ENCODE measurements around the gene CCDC93.

Gene CCDC93

DNA sequence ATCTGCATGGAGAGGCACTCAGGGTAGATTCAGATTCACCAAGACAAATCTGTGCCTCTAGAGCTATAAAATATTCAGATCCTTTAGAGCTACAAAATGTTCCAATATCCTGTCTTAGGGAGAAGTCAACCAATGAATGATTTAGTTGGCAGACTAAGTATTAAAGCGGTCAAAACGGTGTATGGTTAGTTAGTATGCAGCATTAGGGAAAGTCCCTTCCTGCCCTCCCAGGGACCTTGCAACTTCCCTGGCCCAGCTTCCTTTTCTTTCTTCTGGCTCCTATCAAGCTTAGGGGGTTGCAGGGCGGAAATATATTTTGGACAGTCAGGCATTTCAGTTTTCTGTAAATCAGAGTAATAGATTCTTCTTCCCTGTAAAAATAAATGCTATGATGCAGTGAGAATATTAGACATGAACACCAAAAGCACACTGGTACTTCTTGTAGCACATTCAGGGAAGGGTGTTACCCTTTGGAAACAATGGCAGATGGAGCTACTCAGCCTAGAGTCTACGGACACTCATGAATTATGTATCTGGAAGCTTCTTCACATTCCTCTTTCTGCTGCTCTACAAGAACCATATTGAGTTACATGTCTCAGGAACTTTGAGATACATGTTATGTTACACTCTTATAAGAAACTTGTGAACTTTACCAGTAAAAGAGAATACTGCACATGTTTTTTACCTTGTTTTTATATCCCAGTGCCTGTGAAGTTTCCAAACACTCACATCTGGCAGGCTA, 45.7 kb downstream of the CCDC93 start:
- Histone ChIP-seq H3K36me3 (ENCODE audit: control insufficient read depth, insufficient read depth, low read length) (no peaks in the 10 kb centered on the region), H3K27me3 (ENCODE audit: control insufficient read depth, insufficient read depth, low read length) (no peaks in the 10 kb centered on the region), H3K9me3 (ENCODE audit: control insufficient read depth, insufficient read depth, low read length) (no peaks in the 10 kb centered on the region), H3K9ac (ENCODE audit: low read depth, low read length) (no peak overlapping the region), H3K4me3 (ENCODE audit: low read depth, low read length) (no peak overlapping the region), H3K4me1 (ENCODE audit: control insufficient read depth, insufficient read depth, low read length) (no peaks in the 10 kb centered on the region)

DNA sequence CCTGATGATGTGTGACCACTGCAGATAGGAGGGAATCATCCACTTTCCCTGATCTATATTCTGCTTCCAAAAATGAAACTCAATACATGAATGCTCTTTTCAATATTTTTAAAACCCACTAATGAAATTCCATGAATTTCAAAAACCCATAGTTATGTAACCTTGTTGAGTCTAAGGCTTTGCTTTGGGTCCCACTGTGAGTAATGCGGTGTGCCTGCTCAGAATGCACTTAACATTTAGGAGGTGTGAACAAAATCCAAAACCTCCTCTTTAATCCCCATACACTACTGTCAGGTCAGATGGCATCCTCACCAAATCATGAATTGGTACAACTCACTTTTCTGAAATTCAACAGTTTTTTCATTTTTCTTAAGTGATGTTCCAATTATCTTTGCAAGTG, 50.4 kb downstream of the CCDC93 start:
- Histone ChIP-seq H3K36me3 (ENCODE audit: control insufficient read depth, insufficient read depth, low read length) (no peaks in the 10 kb centered on the region), H3K4me1 (ENCODE audit: control insufficient read depth, insufficient read depth, low read length) (no peaks in the 10 kb centered on the region), H3K4me3 (ENCODE audit: low read depth, low read length) (no peak overlapping the region), H3K9ac (ENCODE audit: low read depth, low read length) (no peak overlapping the region), H3K27me3 (ENCODE audit: control insufficient read depth, insufficient read depth, low read length) (no peaks in the 10 kb centered on the region), H3K9me3 (ENCODE audit: control insufficient read depth, insufficient read depth, low read length) (no peaks in the 10 kb centered on the region)

DNA sequence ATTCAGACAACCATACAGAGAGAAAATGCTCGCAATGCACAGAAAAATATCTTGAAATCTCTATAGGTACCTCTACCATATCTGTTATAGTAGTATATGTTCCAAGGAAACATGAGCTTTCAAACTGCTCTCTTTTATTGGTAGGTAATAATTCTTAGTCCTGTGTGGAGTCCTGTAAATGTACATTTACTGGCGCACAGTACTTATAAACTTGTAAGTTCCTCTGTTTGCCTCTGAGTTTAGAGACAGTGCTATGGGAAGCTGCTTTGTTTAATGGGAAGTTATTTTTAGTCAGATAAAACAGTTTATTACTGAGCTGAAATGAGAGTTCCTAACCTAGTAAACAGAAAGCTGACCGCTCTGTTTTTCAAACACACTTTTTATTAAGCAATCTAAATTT, 52.7 kb downstream of the CCDC93 start:
- no peak overlapping the region for H3K4me3 ChIP-seq (ENCODE audit: low read depth, low read length)
- H3K9me3 ChIP-seq (ENCODE audit: control insufficient read depth, insufficient read depth, low read length) = no peaks in the 10 kb centered on the region
- H3K27me3 ChIP-seq (ENCODE audit: control insufficient read depth, insufficient read depth, low read length) = no peaks in the 10 kb centered on the region
- no peak overlapping the region for H3K9ac ChIP-seq (ENCODE audit: low read depth, low read length)
- H3K4me1 ChIP-seq (ENCODE audit: control insufficient read depth, insufficient read depth, low read length) = no peaks in the 10 kb centered on the region
- H3K36me3 ChIP-seq (ENCODE audit: control insufficient read depth, insufficient read depth, low read length) = no peaks in the 10 kb centered on the region

DNA sequence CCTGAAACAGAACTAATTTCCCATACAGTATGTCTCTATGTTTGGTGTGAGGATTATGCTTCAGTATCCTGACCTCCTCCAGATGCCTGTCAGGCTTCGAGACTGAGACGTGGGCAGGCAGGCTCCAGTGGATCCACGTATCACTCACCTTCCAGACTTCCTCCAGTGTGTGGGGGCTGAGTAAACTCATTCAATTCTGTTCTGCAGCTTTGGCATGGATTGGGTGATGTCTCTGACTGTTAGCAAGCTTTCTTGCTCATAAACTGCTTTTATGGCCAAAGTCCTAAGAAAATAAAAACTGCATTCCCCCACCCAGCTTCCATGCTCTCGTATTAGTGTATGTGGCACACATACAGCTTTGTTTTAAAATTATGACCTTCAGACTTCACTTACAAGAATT, 53.6 kb downstream of the CCDC93 start:
- H3K36me3 ChIP-seq (ENCODE audit: control insufficient read depth, insufficient read depth, low read length) = no peaks in the 10 kb centered on the region

DNA sequence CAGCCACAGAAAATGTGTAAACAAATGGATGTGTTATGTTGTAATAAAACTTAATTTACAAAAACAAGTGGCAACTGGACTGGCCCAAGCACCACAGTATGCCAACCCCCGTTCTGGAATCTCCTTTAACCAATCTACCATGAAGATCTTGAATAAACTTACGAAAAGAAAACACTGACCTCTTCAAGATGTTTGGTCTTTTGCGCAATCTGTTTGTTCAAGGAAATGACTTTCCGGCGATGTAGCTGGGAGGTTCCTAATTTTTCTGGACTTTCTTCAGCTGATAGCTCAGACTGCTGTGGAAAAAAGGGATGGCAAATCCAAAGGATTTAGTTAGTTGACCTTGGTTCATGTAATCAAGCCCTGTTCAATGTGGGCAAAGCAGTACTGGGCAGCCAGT, 55.7 kb downstream of the CCDC93 start:
- Histone ChIP-seq H3K9me3 (ENCODE audit: control insufficient read depth, insufficient read depth, low read length) (no peaks in the 10 kb centered on the region), H3K4me1 (ENCODE audit: control insufficient read depth, insufficient read depth, low read length) (no peaks in the 10 kb centered on the region), H3K36me3 (ENCODE audit: control insufficient read depth, insufficient read depth, low read length) (peaks cover 4% of the 10 kb centered on the region), H3K27me3 (ENCODE audit: control insufficient read depth, insufficient read depth, low read length) (no peaks in the 10 kb centered on the region), H3K4me3 (ENCODE audit: low read depth, low read length) (no peak overlapping the region), H3K9ac (ENCODE audit: low read depth, low read length) (no peak overlapping the region)

More for the DNA sequence above, 53.6 kb downstream of the CCDC93 start:
- Histone ChIP-seq H3K9ac (ENCODE audit: low read depth, low read length) (no peak overlapping the region), H3K9me3 (ENCODE audit: control insufficient read depth, insufficient read depth, low read length) (no peaks in the 10 kb centered on the region), H3K27me3 (ENCODE audit: control insufficient read depth, insufficient read depth, low read length) (no peaks in the 10 kb centered on the region), H3K4me3 (ENCODE audit: low read depth, low read length) (no peak overlapping the region), H3K4me1 (ENCODE audit: control insufficient read depth, insufficient read depth, low read length) (no peaks in the 10 kb centered on the region)

DNA sequence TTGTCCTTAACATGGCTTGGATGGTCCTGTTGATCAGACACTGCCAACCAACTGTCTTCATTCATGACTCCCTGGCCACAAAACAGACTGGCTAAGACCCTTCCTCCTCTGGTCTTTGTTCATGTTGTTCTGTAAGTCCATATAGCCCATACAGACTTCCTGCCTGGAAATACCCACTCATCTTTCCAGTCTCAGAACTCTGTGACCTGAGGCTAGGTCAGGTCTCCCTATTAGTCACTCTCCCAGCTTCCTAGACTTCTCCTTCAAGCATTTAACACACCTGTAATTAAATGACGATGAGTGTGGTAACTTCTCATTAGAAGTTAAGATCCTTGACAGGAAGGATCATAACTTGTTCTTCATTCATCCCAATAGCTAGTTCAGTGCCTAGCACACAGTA, 56.3 kb downstream of the CCDC93 start:
- Histone ChIP-seq H3K4me3 (ENCODE audit: low read depth, low read length) (no peak overlapping the region), H3K36me3 (ENCODE audit: control insufficient read depth, insufficient read depth, low read length) (peaks cover 6% of the 10 kb centered on the region), H3K9ac (ENCODE audit: low read depth, low read length) (no peak overlapping the region), H3K9me3 (ENCODE audit: control insufficient read depth, insufficient read depth, low read length) (no peaks in the 10 kb centered on the region), H3K4me1 (ENCODE audit: control insufficient read depth, insufficient read depth, low read length) (no peaks in the 10 kb centered on the region), H3K27me3 (ENCODE audit: control insufficient read depth, insufficient read depth, low read length) (no peaks in the 10 kb centered on the region)

DNA sequence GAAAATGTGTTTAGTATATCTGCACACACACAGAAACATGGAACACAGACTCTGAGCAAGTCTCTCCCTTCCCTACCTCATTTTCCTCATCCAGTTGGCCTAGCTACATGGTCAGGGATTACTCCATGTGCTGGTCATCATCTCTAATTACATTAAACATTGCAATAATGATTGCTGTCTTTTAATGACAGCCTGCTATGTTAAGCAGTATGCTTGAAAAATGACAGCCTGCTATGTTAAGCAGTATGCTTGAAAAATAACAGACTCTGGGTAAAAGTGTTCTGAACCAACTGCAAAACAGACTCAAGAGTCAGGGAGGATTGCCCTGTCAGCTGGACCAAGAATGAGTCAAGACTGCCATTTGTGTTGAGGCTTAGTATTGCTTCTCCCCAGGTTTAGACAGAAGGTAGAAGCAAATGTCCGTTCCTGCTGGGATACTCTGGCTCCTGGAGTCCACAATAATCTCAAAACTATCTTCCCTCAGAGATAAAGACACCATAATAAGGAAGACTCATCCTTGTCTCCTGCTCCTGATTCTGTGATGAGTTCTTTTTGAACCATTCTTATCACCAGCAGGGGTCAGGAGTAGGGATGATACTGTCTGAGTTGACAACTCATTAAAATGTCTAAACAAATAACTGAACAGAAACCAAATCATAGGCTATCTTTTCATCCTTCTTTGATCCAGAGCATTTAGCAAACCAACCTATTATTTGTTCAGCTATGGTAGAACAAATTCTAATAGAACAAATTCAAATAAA, 57.7 kb downstream of the CCDC93 start:
- H3K4me1 ChIP-seq (ENCODE audit: control insufficient read depth, insufficient read depth, low read length) = no peaks in the 10 kb centered on the region
- H3K27me3 ChIP-seq (ENCODE audit: control insufficient read depth, insufficient read depth, low read length) = no peaks in the 10 kb centered on the region
- no peak overlapping the region for H3K4me3 ChIP-seq (ENCODE audit: low read depth, low read length)
- H3K9me3 ChIP-seq (ENCODE audit: control insufficient read depth, insufficient read depth, low read length) = no peaks in the 10 kb centered on the region
- no peak overlapping the region for H3K9ac ChIP-seq (ENCODE audit: low read depth, low read length)
- H3K36me3 ChIP-seq (ENCODE audit: control insufficient read depth, insufficient read depth, low read length) = peaks cover 10% of the 10 kb centered on the region

DNA sequence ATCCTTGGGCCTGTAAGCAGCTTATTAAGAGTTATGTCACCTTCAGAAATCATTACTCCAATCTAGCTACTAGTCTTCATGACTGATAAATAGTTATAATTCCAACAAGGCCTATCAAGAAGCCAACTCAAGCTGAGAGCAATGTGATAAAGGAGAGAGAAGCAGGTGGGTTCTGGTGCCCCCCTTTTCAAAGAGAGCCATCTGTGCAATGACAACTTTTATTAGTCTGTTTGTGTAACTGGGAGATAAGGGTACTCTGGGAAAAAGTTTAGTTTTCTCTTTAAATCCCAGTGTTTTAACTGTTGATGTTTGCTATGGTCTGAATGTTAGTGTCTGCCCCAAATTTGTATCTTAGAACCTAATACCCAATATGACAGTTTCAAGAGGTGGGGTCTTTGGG, 60.6 kb downstream of the CCDC93 start:
- Histone ChIP-seq H3K9ac (ENCODE audit: low read depth, low read length) (no peak overlapping the region), H3K36me3 (ENCODE audit: control insufficient read depth, insufficient read depth, low read length) (peaks cover 19% of the 10 kb centered on the region), H3K4me1 (ENCODE audit: control insufficient read depth, insufficient read depth, low read length) (no peaks in the 10 kb centered on the region), H3K4me3 (ENCODE audit: low read depth, low read length) (no peak overlapping the region), H3K9me3 (ENCODE audit: control insufficient read depth, insufficient read depth, low read length) (no peaks in the 10 kb centered on the region), H3K27me3 (ENCODE audit: control insufficient read depth, insufficient read depth, low read length) (no peaks in the 10 kb centered on the region)

DNA sequence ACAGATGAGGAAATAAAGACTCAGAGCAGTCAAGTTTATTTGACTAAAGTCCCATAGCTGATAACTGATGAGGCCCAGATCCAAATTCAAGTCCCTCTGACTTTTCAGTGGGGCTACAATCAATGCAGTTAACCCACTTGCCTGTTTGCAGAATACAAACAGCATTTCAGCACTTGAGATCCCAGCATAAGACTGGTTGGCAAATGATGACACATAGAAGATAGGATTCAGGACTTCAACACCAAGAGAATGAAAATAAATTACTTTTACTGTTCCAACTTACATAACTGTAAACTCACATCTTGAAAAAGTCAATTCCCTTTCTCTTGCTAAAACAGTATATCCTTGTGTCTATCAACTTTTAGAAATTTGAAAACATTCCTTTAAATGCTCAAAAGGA, 61.2 kb downstream of the CCDC93 start:
- Histone ChIP-seq H3K27me3 (ENCODE audit: control insufficient read depth, insufficient read depth, low read length) (no peaks in the 10 kb centered on the region), H3K36me3 (ENCODE audit: control insufficient read depth, insufficient read depth, low read length) (peaks cover 19% of the 10 kb centered on the region), H3K4me3 (ENCODE audit: low read depth, low read length) (no peak overlapping the region), H3K4me1 (ENCODE audit: control insufficient read depth, insufficient read depth, low read length) (no peaks in the 10 kb centered on the region), H3K9me3 (ENCODE audit: control insufficient read depth, insufficient read depth, low read length) (no peaks in the 10 kb centered on the region), H3K9ac (ENCODE audit: low read depth, low read length) (no peak overlapping the region)

DNA sequence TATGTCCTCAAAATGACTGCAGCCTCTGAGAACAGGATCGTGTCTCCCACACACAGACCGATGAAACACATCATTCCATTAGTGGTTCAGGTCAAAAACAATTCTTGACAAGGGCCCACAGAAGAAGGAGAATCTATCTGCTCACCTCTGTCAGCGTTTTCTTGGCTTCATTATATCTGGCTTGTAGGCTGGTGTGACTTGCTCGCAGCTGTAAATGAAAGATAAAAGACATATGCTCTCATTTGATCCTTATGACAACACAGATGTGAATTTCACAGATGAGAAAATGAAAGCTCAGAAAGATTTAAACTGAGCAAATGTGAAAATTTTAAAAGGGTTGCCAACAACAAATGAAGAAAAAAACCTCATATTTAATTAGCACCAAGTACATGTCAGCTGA, 61.6 kb downstream of the CCDC93 start:
- H3K27me3 ChIP-seq (ENCODE audit: control insufficient read depth, insufficient read depth, low read length) = no peaks in the 10 kb centered on the region
- H3K4me1 ChIP-seq (ENCODE audit: control insufficient read depth, insufficient read depth, low read length) = no peaks in the 10 kb centered on the region
- no peak overlapping the region for H3K4me3 ChIP-seq (ENCODE audit: low read depth, low read length)
- H3K9me3 ChIP-seq (ENCODE audit: control insufficient read depth, insufficient read depth, low read length) = no peaks in the 10 kb centered on the region
- peaks cover 19% of the 10 kb centered on the region for H3K36me3 ChIP-seq (ENCODE audit: control insufficient read depth, insufficient read depth, low read length)
- H3K9ac ChIP-seq (ENCODE audit: low read depth, low read length) = no peak overlapping the region

DNA sequence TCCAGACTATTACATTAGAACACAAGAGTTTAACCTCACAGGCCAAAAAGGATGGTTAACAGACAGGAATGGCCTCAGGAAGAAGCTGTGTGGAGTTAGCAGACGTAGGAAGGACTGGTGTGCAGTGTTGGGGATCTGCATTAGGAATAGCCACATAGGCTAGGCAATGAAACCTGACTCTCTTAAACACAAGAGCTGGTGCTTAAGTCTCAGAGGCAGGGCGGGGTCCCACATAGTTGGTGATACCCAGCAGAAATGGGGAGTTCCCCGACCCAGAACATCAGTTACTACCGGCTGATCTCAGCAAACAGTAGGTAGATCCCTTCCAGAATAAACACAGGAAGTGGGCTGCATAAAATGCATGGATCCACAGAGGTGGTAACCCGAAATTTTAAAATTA, 64.1 kb downstream of the CCDC93 start:
- no peaks in the 10 kb centered on the region for H3K9me3 ChIP-seq (ENCODE audit: control insufficient read depth, insufficient read depth, low read length)
- H3K36me3 ChIP-seq (ENCODE audit: control insufficient read depth, insufficient read depth, low read length) = peaks cover 29% of the 10 kb centered on the region
- no peak overlapping the region for H3K9ac ChIP-seq (ENCODE audit: low read depth, low read length)
- H3K27me3 ChIP-seq (ENCODE audit: control insufficient read depth, insufficient read depth, low read length) = no peaks in the 10 kb centered on the region
- no peak overlapping the region for H3K4me3 ChIP-seq (ENCODE audit: low read depth, low read length)
- H3K4me1 ChIP-seq (ENCODE audit: control insufficient read depth, insufficient read depth, low read length) = no peaks in the 10 kb centered on the region

DNA sequence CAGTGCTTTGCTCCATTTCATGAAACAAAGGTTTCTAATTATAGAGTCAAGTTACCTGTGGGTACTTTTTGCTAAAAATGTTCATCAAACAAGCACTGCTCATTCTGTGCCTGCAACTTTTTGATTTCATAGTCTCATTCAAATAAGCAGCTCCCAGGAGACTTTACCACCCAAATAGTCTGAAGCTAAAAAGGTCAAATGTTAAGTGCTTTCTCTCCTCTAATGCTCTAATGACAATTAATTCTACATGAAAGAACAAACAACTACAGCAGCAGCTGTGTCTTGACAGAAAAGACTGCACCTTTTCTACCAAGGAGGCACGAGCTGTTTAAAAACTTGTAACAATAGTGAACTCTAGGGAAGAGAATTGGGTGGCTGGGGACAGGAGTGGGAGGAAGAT, 65.3 kb downstream of the CCDC93 start:
- peaks cover 29% of the 10 kb centered on the region for H3K36me3 ChIP-seq (ENCODE audit: control insufficient read depth, insufficient read depth, low read length)
- H3K9ac ChIP-seq (ENCODE audit: low read depth, low read length) = no peak overlapping the region
- no peaks in the 10 kb centered on the region for H3K27me3 ChIP-seq (ENCODE audit: control insufficient read depth, insufficient read depth, low read length)

More for the DNA sequence above, 65.3 kb downstream of the CCDC93 start:
- no peaks in the 10 kb centered on the region for H3K9me3 ChIP-seq (ENCODE audit: control insufficient read depth, insufficient read depth, low read length)
- no peaks in the 10 kb centered on the region for H3K4me1 ChIP-seq (ENCODE audit: control insufficient read depth, insufficient read depth, low read length)
- no peak overlapping the region for H3K4me3 ChIP-seq (ENCODE audit: low read depth, low read length)

Data from iPS-15b (cell line).